ENCODE data around the gene GASK1B.

GASK1B gene

GRCh38 chr4:158169931-158170690, 2.7 kb downstream of the GASK1B start:
- H3K27me3 ChIP-seq (ENCODE audit: insufficient read depth, low read length) = no peaks in the 10 kb centered on the region
- TF ChIP-seq EZH2 (IDR thresholded peaks at IDR 0.05; ENCODE audit: borderline replicate concordance, low read length) (no peak), CTCF (IDR thresholded peaks at IDR 0.05; ENCODE audit: low read length) (no peak)
- H3K4me2 ChIP-seq (ENCODE audit: low read length) = no peak overlapping the region
- no peak overlapping the region for H3K27ac ChIP-seq (ENCODE audit: low read depth, low read length, poor library complexity, severe bottlenecking)
- H3K9me2 ChIP-seq (ENCODE audit: low read depth, low read length) = no peaks in the 10 kb centered on the region
- H3F3A ChIP-seq (ENCODE audit: insufficient read depth, low read length) = no peaks in the 10 kb centered on the region
- H3K9me3 ChIP-seq (ENCODE audit: low read length) = no peaks in the 10 kb centered on the region
- H3K36me3 ChIP-seq (ENCODE audit: insufficient read depth, low read length) = no peaks in the 10 kb centered on the region
- H3K4me3 ChIP-seq (ENCODE audit: low read depth, low read length, poor library complexity, severe bottlenecking) = no peak overlapping the region
- no peaks in the 10 kb centered on the region for H4K20me1 ChIP-seq (ENCODE audit: insufficient read depth, low read length)
- no peaks in the 10 kb centered on the region for H3K4me1 ChIP-seq (ENCODE audit: insufficient read depth, low read length, severe bottlenecking)
- no peak overlapping the region for H3K9ac ChIP-seq (ENCODE audit: low read length)
- no peaks in the 10 kb centered on the region for H3K79me2 ChIP-seq (ENCODE audit: insufficient read depth, low read length)
- H2AFZ ChIP-seq (ENCODE audit: low read length) = no peak overlapping the region

- H3K27ac ChIP-seq (ENCODE audit: low read depth, low read length, poor library complexity, severe bottlenecking) = no peak overlapping the region
- H2AFZ ChIP-seq (ENCODE audit: low read length) = no peak overlapping the region
- H3K27me3 ChIP-seq (ENCODE audit: insufficient read depth, low read length) = no peaks in the 10 kb centered on the region
These were observed 3.3 kb downstream of the GASK1B start for GRCh38 chr4:158169506-158169905.

DNA sequence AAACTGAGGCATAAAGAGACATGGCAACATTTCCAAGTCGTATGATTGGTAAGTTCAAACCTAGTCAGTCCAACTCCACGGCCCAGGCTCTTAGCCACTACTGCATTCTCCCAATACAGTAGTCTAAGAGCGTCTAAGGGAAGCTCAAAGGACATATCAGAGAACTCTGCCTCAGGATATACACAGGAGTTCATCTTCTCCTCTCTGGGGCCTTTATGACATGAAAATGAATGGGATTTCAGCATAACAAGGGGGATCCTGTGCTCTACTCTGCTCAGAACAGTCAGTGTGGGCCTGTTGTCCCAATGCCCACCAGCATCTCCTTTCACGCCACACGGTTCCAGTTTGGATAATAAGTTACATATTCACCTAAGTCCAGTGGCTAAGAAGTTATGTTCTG, 4.2 kb downstream of the GASK1B start:
- no peaks in the 10 kb centered on the region for H3K9me3 ChIP-seq (ENCODE audit: low read length)
- H3K9ac ChIP-seq (ENCODE audit: low read length) = no peak overlapping the region
- no peak overlapping the region for H3K27ac ChIP-seq (ENCODE audit: low read depth, low read length, poor library complexity, severe bottlenecking)
- H3K9me2 ChIP-seq (ENCODE audit: low read depth, low read length) = no peaks in the 10 kb centered on the region
- no peaks in the 10 kb centered on the region for H3K79me2 ChIP-seq (ENCODE audit: insufficient read depth, low read length)
- H3F3A ChIP-seq (ENCODE audit: insufficient read depth, low read length) = no peaks in the 10 kb centered on the region
- H2AFZ ChIP-seq (ENCODE audit: low read length) = no peak overlapping the region
- H3K4me1 ChIP-seq (ENCODE audit: insufficient read depth, low read length, severe bottlenecking) = no peaks in the 10 kb centered on the region
- TF ChIP-seq CTCF (IDR thresholded peaks at IDR 0.05; ENCODE audit: low read length) (no peak), EZH2 (IDR thresholded peaks at IDR 0.05; ENCODE audit: borderline replicate concordance, low read length) (no peak)
- no peak overlapping the region for H3K4me3 ChIP-seq (ENCODE audit: low read depth, low read length, poor library complexity, severe bottlenecking)
- no peak overlapping the region for H3K4me2 ChIP-seq (ENCODE audit: low read length)
- H3K27me3 ChIP-seq (ENCODE audit: insufficient read depth, low read length) = no peaks in the 10 kb centered on the region
- no peaks in the 10 kb centered on the region for H4K20me1 ChIP-seq (ENCODE audit: insufficient read depth, low read length)
- H3K36me3 ChIP-seq (ENCODE audit: insufficient read depth, low read length) = no peaks in the 10 kb centered on the region

More at GRCh38 chr4:158169506-158169905, 3.3 kb downstream of the GASK1B start:
- H3K36me3 ChIP-seq (ENCODE audit: insufficient read depth, low read length) = no peaks in the 10 kb centered on the region
- no peak overlapping the region for H3K9ac ChIP-seq (ENCODE audit: low read length)
- TF ChIP-seq CTCF (IDR thresholded peaks at IDR 0.05; ENCODE audit: low read length) (no peak), EZH2 (IDR thresholded peaks at IDR 0.05; ENCODE audit: borderline replicate concordance, low read length) (no peak)
- no peaks in the 10 kb centered on the region for H3K9me2 ChIP-seq (ENCODE audit: low read depth, low read length)
- H3F3A ChIP-seq (ENCODE audit: insufficient read depth, low read length) = no peaks in the 10 kb centered on the region
- H3K4me2 ChIP-seq (ENCODE audit: low read length) = no peak overlapping the region
- no peak overlapping the region for H3K4me3 ChIP-seq (ENCODE audit: low read depth, low read length, poor library complexity, severe bottlenecking)
- no peaks in the 10 kb centered on the region for H4K20me1 ChIP-seq (ENCODE audit: insufficient read depth, low read length)
- no peaks in the 10 kb centered on the region for H3K9me3 ChIP-seq (ENCODE audit: low read length)
- H3K4me1 ChIP-seq (ENCODE audit: insufficient read depth, low read length, severe bottlenecking) = no peaks in the 10 kb centered on the region
- no peaks in the 10 kb centered on the region for H3K79me2 ChIP-seq (ENCODE audit: insufficient read depth, low read length)
